Measurements from ENCODE around the gene SHLD3. TPM values are rescaled to one million over a fixed set of nuclear protein-coding genes. Genes with fewer than 3 reads are reported as not detected.
"Not testable (repeated sequence)": the region's sequence is repeated elsewhere in the genome, so short reads cannot be mapped to it uniquely, and the experiment has no call there.

The SHLD3 gene
- polyA plus RNA-seq, 1 of the 3 experiments (the other 2 are of a cell fraction), result 2.4 TPM

DNA sequence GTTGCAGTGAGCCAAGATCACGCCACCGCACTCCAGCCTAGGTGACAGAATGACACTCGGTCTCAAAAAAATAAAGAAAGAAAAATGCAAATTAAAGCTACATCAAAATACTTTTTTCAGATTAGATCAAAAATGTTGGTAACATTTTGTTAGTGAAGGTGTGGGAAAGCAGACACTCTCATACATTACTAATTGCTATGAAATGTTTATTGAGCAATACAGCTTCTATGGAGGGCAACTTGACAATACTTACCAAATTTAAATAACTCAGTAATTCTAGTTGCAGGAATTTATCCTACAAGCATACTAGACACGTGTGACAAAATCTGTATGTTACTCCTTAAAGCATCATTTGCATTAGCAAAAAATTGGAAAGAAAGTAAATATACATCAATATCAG, 4.8 kb upstream of the SHLD3 start:
- peaks cover 18 to 20% of the 10 kb centered on the region in 2 experiments for H3K36me3 ChIP-seq (replicated peaks in 1 of 2; ENCODE audit: control insufficient read depth in 1 of 2, insufficient read depth in 2 of 2, low read length in 1 of 2)
- WGBS (ENCODE audit: low lambda C conversion rate), result 96% methylated on average over 4 of the region's 4 CpGs
- H3K4me1 ChIP-seq (ENCODE audit: control insufficient read depth in 1 of 2, insufficient read depth in 2 of 2, low read depth in 1 of 2, low read length in 1 of 2), result peaks cover 0 to 10% of the 10 kb centered on the region in 2 experiments; a peak in 2 of 4 replicates
- no peak for DNase-seq
- no peak overlapping the region for H3K4me2 ChIP-seq
- H3K27ac ChIP-seq (ENCODE audit: low read depth in 2 of 2, low read length in 1 of 2), result no peak overlapping the region
- no peaks in the 10 kb centered on the region for H3K9me2 ChIP-seq
- H3K79me2 ChIP-seq (ENCODE audit: insufficient read depth), result peaks cover 92% of the 10 kb centered on the region
- H4K20me1 ChIP-seq (ENCODE audit: insufficient read depth), result no peaks in the 10 kb centered on the region; the same call in 1 of the 2 replicates
- no peak overlapping the region for H3K4me3 ChIP-seq (ENCODE audit: low read depth in 2 of 2, low read length in 1 of 2)
- no peak for TF ChIP-seq GATA2 (CRISPR knock-in tag; IDR thresholded peaks at IDR 0.05)
- no peak for TF ChIP-seq NFIC (IDR thresholded peaks at IDR 0.05; ENCODE audit: borderline replicate concordance)
- no peak for TF ChIP-seq TEAD4 (IDR thresholded peaks at IDR 0.05; ENCODE audit: borderline replicate concordance, insufficient read depth)
- no peak for TF ChIP-seq POLR2AphosphoS5 (IDR thresholded peaks at IDR 0.05; ENCODE audit: low read depth, low read length)
- no peak for TF ChIP-seq JUND (IDR thresholded peaks at IDR 0.05)
- no peak for TF ChIP-seq YY1 (IDR thresholded peaks at IDR 0.05; ENCODE audit: low read depth)
- TF ChIP-seq GABPA (IDR thresholded peaks at IDR 0.05; ENCODE audit: low read depth), result no peak
- TF ChIP-seq, protein P1, sequence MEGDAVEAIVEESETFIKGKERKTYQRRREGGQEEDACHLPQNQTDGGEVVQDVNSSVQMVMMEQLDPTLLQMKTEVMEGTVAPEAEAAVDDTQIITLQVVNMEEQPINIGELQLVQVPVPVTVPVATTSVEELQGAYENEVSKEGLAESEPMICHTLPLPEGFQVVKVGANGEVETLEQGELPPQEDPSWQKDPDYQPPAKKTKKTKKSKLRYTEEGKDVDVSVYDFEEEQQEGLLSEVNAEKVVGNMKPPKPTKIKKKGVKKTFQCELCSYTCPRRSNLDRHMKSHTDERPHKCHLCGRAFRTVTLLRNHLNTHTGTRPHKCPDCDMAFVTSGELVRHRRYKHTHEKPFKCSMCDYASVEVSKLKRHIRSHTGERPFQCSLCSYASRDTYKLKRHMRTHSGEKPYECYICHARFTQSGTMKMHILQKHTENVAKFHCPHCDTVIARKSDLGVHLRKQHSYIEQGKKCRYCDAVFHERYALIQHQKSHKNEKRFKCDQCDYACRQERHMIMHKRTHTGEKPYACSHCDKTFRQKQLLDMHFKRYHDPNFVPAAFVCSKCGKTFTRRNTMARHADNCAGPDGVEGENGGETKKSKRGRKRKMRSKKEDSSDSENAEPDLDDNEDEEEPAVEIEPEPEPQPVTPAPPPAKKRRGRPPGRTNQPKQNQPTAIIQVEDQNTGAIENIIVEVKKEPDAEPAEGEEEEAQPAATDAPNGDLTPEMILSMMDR (IDR thresholded peaks at IDR 0.05), result no peak
- no peak for TF ChIP-seq FOXJ3 (CRISPR knock-in tag; IDR thresholded peaks at IDR 0.05)
- TF ChIP-seq, protein P2, sequence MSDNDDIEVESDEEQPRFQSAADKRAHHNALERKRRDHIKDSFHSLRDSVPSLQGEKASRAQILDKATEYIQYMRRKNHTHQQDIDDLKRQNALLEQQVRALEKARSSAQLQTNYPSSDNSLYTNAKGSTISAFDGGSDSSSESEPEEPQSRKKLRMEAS (IDR thresholded peaks at IDR 0.05; ENCODE audit: low read depth), result no peak
- TF ChIP-seq MXI1 (IDR thresholded peaks at IDR 0.05; ENCODE audit: low read depth, low read length), result no peak
- TF ChIP-seq, protein P3, sequence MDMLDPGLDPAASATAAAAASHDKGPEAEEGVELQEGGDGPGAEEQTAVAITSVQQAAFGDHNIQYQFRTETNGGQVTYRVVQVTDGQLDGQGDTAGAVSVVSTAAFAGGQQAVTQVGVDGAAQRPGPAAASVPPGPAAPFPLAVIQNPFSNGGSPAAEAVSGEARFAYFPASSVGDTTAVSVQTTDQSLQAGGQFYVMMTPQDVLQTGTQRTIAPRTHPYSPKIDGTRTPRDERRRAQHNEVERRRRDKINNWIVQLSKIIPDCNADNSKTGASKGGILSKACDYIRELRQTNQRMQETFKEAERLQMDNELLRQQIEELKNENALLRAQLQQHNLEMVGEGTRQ (IDR thresholded peaks at IDR 0.05; ENCODE audit: borderline replicate concordance, low read depth, low read length), result no peak
- TF ChIP-seq RAD21 (IDR thresholded peaks at IDR 0.05; ENCODE audit: low read length), result no peak
- no peak for TF ChIP-seq RCOR1 (IDR thresholded peaks at IDR 0.05; ENCODE audit: low read length)
- TF ChIP-seq ELF1 (IDR thresholded peaks at IDR 0.05), result no peak
- TF ChIP-seq, protein P4, sequence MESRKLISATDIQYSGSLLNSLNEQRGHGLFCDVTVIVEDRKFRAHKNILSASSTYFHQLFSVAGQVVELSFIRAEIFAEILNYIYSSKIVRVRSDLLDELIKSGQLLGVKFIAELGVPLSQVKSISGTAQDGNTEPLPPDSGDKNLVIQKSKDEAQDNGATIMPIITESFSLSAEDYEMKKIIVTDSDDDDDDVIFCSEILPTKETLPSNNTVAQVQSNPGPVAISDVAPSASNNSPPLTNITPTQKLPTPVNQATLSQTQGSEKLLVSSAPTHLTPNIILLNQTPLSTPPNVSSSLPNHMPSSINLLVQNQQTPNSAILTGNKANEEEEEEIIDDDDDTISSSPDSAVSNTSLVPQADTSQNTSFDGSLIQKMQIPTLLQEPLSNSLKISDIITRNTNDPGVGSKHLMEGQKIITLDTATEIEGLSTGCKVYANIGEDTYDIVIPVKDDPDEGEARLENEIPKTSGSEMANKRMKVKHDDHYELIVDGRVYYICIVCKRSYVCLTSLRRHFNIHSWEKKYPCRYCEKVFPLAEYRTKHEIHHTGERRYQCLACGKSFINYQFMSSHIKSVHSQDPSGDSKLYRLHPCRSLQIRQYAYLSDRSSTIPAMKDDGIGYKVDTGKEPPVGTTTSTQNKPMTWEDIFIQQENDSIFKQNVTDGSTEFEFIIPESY (IDR thresholded peaks at IDR 0.05; ENCODE audit: borderline replicate concordance, low read depth), result no peak
- TF ChIP-seq, protein P5, sequence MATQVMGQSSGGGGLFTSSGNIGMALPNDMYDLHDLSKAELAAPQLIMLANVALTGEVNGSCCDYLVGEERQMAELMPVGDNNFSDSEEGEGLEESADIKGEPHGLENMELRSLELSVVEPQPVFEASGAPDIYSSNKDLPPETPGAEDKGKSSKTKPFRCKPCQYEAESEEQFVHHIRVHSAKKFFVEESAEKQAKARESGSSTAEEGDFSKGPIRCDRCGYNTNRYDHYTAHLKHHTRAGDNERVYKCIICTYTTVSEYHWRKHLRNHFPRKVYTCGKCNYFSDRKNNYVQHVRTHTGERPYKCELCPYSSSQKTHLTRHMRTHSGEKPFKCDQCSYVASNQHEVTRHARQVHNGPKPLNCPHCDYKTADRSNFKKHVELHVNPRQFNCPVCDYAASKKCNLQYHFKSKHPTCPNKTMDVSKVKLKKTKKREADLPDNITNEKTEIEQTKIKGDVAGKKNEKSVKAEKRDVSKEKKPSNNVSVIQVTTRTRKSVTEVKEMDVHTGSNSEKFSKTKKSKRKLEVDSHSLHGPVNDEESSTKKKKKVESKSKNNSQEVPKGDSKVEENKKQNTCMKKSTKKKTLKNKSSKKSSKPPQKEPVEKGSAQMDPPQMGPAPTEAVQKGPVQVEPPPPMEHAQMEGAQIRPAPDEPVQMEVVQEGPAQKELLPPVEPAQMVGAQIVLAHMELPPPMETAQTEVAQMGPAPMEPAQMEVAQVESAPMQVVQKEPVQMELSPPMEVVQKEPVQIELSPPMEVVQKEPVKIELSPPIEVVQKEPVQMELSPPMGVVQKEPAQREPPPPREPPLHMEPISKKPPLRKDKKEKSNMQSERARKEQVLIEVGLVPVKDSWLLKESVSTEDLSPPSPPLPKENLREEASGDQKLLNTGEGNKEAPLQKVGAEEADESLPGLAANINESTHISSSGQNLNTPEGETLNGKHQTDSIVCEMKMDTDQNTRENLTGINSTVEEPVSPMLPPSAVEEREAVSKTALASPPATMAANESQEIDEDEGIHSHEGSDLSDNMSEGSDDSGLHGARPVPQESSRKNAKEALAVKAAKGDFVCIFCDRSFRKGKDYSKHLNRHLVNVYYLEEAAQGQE (IDR thresholded peaks at IDR 0.05; ENCODE audit: low read depth, low read length), result no peak
- no peak for TF ChIP-seq RXRA (IDR thresholded peaks at IDR 0.05; ENCODE audit: borderline replicate concordance, low read depth)
- TF ChIP-seq, protein P6, sequence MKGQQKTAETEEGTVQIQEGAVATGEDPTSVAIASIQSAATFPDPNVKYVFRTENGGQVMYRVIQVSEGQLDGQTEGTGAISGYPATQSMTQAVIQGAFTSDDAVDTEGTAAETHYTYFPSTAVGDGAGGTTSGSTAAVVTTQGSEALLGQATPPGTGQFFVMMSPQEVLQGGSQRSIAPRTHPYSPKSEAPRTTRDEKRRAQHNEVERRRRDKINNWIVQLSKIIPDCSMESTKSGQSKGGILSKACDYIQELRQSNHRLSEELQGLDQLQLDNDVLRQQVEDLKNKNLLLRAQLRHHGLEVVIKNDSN (IDR thresholded peaks at IDR 0.05; ENCODE audit: borderline replicate concordance, low read depth), result no peak
- no peak overlapping the region for H2AFZ ChIP-seq (ENCODE audit: low read depth)
- H3K9me3 ChIP-seq, result no peaks in the 10 kb centered on the region
- ChIA-PET POLR2A (no interaction called here), CTCF (interaction anchor here (1.8 kb wide), 1 partner anchor 8 kb away, joined by 5 read pairs; no protein-coding TSS in a partner anchor)
- no peak overlapping the region for H3K9ac ChIP-seq
- H3F3A ChIP-seq (replicated peaks; ENCODE audit: insufficient read depth), result peaks cover 4% of the 10 kb centered on the region
- H3K27me3 ChIP-seq (ENCODE audit: insufficient read depth), result no peaks in the 10 kb centered on the region

DNA sequence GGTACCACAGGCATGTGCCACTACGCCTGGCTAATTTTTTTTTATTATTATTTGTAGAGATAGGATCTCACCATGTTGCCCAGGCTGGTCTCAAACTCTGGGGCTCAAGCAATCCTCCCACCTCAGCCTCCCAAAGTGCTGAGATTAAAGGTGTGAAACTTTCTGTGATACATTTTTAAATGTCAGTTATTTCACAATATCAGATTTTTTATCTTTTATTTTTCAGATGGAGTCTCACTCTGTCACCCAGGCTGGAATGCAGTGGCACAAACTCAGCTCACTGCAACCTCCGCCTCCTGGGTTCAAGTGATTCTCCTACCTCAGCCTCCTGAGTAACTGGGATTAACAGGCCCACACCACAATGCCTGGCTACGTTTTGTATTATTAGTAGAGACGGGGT, 2.9 kb upstream of the SHLD3 start:
- H3F3A ChIP-seq (replicated peaks; ENCODE audit: insufficient read depth); POLR2A ChIA-PET; DNase-seq; H3K9me2 ChIP-seq; H2AFZ ChIP-seq (ENCODE audit: low read depth); H3K9ac ChIP-seq; H3K27ac ChIP-seq (ENCODE audit: low read depth in 2 of 2, low read length in 1 of 2); H4K20me1 ChIP-seq (ENCODE audit: insufficient read depth); H3K9me3 ChIP-seq; H3K27me3 ChIP-seq (ENCODE audit: insufficient read depth); H3K4me3 ChIP-seq (ENCODE audit: low read depth in 2 of 2, low read length in 1 of 2): not testable (repeated sequence)
- CTCF ChIA-PET, result interaction anchor here (1.4 kb wide), 1 partner anchor 17 kb away, joined by 3 read pairs; no protein-coding TSS in a partner anchor
- H3K4me1 ChIP-seq (ENCODE audit: control insufficient read depth in 1 of 2, insufficient read depth in 2 of 2, low read depth in 1 of 2, low read length in 1 of 2), result peaks cover 0 to 13% of the 10 kb centered on the region in 2 experiments; a peak in 2 of 4 replicates
- peaks cover 92% of the 10 kb centered on the region for H3K79me2 ChIP-seq (ENCODE audit: insufficient read depth)
- peak overlapping the region; percentile 89 for H3K4me2 ChIP-seq
- 81% methylated on average over 4 of the region's 4 CpGs for WGBS (ENCODE audit: low lambda C conversion rate)
- H3K36me3 ChIP-seq (replicated peaks in 1 of 2; ENCODE audit: control insufficient read depth in 1 of 2, insufficient read depth in 2 of 2, low read length in 1 of 2), result peaks cover 10 to 11% of the 10 kb centered on the region in 2 experiments

All from SK-N-SH (cell line).